GOT3 (cell line): ENCODE measurements around the gene ADAMTSL1.

Experiments
- DNase-seq: peaks from one replicate; lab custom pipeline; 2025; ENCODE audit warnings: mixed read lengths; lab: John Stamatoyannopoulos, UW

The ADAMTSL1 gene

GRCh38 chr9:18610956-18611355 is 137.0 kb downstream of the ADAMTSL1 start:
- no peak for DNase-seq

GRCh38 chr9:18611971-18612370 is 138.0 kb downstream of the ADAMTSL1 start:
- no peak for DNase-seq

- DNase-seq = no peak
These were observed 140.2 kb downstream of the ADAMTSL1 start for GRCh38 chr9:18614116-18614515.

GRCh38 chr9:18614651-18615050 is 140.7 kb downstream of the ADAMTSL1 start:
- DNase-seq = no peak

- no peak for DNase-seq
These were observed 143.0 kb downstream of the ADAMTSL1 start for GRCh38 chr9:18616976-18617375.

- no peak for DNase-seq
These were observed 143.8 kb downstream of the ADAMTSL1 start for GRCh38 chr9:18617759-18618158.

- DNase-seq = no peak
These were observed 144.9 kb downstream of the ADAMTSL1 start for GRCh38 chr9:18618862-18619261.

GRCh38 chr9:18622186-18622836 is 148.4 kb downstream of the ADAMTSL1 start:
- DNase-seq = no peak

- no peak for DNase-seq
These were observed 149.5 kb downstream of the ADAMTSL1 start for GRCh38 chr9:18623221-18624079.

- no peak for DNase-seq
These were observed 152.2 kb downstream of the ADAMTSL1 start for GRCh38 chr9:18626046-18626698.

GRCh38 chr9:18629136-18629535 is 155.2 kb downstream of the ADAMTSL1 start:
- no peak for DNase-seq

- DNase-seq = no peak
These were observed 158.9 kb downstream of the ADAMTSL1 start for GRCh38 chr9:18632632-18633403.

- no peak for DNase-seq
These were observed 162.8 kb downstream of the ADAMTSL1 start for GRCh38 chr9:18636781-18637180.

GRCh38 chr9:18638371-18639249 is 164.7 kb downstream of the ADAMTSL1 start:
- no peak for DNase-seq

GRCh38 chr9:18639911-18640310 is 166.0 kb downstream of the ADAMTSL1 start:
- no peak for DNase-seq

GRCh38 chr9:18658804-18659705 is 185.1 kb downstream of the ADAMTSL1 start:
- DNase-seq = no peak

- DNase-seq = no peak
These were observed 186.0 kb downstream of the ADAMTSL1 start for GRCh38 chr9:18660001-18660400.

GRCh38 chr9:18662320-18662719 is 188.4 kb downstream of the ADAMTSL1 start:
- DNase-seq = no peak

GRCh38 chr9:18665947-18666346 is 192.0 kb downstream of the ADAMTSL1 start:
- no peak for DNase-seq

- no peak for DNase-seq
These were observed 192.4 kb downstream of the ADAMTSL1 start for GRCh38 chr9:18666348-18666747.
